GM18520 (cell line): ENCODE measurements around the gene ARVCF.

Experiments used
- ATAC-seq: cut with Tn5 transposase; IDR thresholded peaks from one replicate; pipeline ENCODE4 v1.9.1; 2021; ENCODE audit not compliant: unreplicated experiment

Gene ARVCF, protein sequence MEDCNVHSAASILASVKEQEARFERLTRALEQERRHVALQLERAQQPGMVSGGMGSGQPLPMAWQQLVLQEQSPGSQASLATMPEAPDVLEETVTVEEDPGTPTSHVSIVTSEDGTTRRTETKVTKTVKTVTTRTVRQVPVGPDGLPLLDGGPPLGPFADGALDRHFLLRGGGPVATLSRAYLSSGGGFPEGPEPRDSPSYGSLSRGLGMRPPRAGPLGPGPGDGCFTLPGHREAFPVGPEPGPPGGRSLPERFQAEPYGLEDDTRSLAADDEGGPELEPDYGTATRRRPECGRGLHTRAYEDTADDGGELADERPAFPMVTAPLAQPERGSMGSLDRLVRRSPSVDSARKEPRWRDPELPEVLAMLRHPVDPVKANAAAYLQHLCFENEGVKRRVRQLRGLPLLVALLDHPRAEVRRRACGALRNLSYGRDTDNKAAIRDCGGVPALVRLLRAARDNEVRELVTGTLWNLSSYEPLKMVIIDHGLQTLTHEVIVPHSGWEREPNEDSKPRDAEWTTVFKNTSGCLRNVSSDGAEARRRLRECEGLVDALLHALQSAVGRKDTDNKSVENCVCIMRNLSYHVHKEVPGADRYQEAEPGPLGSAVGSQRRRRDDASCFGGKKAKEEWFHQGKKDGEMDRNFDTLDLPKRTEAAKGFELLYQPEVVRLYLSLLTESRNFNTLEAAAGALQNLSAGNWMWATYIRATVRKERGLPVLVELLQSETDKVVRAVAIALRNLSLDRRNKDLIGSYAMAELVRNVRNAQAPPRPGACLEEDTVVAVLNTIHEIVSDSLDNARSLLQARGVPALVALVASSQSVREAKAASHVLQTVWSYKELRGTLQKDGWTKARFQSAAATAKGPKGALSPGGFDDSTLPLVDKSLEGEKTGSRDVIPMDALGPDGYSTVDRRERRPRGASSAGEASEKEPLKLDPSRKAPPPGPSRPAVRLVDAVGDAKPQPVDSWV

DNA sequence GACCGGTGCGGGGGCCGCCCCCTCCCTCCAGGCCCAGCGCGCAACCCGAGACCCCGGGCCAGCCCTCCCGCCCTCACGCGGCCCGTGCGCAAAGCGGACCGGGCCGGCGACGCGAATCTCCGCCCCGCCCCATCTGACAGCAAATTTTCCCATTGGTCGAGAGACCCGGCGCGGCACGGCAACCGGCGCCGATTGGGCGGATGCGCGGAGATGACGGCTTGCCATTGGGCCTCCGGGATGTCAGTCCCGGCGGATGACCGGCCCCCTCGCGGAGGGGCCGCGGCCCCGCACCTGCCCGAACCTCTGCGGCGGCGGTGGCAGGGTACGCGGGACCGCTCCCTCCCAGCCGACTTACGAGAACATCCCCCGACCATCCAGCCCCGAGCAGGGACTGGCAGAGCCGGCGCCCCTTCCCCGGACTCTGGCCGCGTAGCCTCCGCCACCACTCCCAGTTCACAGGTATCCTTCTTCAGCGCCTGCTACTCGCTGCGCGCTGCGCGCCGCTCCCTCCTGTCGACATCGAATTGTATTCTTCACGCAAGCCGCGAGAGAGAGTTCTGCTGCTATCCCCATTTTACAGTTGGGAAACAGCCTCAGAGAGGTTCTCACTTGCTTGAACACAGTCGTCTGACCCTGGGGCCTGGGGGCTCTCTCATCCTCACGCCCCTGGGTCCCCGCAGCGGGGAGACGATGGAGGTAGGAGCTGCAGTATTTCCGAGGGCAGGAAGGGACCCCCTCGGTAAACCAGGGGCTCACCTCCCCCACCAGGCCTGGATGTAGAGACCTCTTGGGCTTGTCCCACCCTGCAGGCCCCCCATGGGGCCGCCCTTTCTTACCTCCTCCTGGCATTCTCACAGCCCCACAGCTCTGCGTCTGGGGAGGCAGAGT is at the start of gene ARVCF:
Gene ARVCF (minus strand): TSS at position 90 of the 888 bp plus-strand sequence. CDS start 26,029 bp downstream, outside the sequence.
- ATAC-seq: peak; percentile 48

DNA sequence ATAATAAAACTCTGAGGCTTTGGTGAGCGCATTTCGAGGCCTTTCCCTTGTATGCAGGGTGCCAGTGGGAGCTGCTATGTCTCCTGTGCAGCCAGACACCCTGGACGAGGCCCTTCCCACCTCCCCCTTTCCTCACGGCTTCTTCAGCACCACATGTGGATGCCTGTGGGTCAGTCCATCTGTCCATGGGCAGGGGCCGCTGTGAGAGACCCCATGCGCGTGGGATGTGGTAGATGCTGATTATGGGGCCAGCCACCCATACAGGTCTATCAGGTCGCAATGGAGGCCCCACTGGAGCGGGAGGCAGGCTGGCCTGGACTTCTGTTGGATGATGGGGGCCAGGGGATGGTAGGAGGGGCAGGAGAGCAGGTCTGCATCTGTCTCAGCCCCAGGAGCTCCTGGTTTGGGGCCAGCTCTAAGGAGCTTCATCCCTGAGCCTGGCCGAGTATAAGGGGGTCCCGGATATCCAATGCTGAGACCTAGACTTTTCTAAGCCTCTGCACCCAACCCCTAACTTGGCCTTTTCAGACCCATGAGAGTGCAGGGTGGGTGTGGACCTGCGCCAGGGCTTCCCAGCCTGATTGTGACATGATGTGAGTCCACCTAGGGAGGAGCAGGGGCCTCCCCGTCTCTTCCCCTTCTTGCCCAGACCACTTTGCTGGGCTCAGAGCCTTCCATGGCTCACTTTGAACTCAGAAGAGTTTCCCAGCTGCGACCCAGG is 49.4 kb upstream of the ARVCF start:
- no peak for ATAC-seq

DNA sequence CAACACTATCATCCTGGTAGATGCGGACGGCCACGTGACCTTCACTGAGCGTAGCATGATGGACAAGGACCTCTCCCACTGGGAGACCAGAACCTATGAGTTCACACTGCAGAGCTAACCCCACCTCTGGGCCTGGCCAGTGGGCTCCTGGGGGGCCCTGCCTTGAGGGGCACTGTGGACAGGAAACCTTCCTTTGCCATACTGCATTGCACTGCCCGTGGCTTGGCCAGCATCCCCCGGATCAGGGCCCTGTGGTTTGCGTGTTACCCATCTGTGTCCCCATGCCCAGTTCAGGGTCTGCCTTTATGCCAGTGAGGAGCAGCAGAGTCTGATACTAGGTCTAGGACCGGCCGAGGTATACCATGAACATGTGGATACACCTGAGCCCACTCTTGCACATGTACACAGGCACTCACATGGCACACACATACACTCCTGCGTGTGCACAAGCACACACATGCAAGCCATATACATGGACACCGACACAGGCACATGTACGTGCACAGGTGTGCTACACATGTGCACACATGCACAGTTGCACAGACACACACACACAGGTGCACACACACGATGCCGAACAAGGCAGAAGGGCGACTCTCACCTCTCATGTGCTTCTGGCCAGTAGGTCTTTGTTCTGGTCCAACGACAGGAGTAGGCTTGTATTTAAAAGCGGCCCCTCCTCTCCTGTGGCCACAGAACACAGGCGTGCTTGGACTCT is 48.1 kb upstream of the ARVCF start:
- ATAC-seq: no peak

DNA sequence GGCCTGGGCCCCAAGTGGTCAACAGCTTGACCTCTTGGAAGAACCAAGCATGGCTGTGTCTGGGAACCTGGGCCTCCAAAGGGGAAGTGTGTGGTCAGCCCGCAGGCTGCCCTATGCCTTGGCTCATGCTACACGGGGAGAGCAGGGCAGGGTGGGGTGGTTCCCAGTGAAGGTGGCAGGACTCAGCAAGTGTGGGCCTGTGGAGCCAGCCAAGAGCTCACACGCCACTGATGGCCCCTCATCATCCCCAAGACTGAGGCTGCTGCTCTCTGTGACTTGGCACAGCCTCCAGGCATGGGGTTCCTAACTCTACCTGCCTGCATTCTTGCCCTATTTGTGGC is 47.5 kb upstream of the ARVCF start:
- no peak for ATAC-seq

DNA sequence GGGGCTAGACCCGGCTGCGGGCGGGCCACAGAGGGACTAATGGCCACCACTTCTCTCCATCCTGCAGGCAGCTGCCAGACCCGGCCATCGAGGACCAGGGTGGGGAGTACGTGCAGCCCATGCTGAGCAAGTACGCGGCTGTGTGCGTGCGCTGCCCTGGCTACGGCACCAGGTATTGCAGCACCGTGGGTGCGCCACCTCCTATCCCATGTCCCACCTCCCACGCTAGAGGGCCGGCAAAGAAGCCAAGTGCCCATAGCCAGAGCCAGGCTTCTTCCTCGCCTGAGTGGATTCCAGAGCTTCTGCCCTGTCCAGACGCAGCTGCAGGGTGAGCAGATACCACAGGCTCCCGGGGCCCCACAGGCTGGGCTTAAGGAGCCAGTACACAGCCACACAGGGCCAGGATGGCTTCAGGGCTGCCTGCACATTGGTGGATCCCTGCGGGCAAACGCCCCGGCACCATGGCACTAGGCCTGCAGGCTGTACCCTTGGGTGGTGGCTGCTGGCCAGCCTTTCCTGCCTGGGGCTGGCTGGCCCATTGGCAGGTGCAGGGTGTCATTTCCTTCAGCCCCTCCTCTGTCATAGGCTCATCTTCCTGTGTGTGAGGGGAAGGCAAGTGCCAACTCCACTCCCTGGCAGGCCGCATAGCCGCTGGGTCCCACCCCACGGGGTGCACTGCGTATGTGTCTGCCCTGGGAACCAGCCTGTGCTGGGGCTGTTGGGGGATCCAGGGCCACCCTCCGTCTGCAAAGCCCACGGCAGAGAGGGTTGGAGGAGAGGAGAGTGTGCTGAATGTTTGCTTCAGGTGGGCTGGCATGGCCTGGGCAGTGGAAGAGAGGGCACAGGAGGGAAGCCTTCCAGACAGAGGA is 46.9 kb upstream of the ARVCF start:
- ATAC-seq: no peak

DNA sequence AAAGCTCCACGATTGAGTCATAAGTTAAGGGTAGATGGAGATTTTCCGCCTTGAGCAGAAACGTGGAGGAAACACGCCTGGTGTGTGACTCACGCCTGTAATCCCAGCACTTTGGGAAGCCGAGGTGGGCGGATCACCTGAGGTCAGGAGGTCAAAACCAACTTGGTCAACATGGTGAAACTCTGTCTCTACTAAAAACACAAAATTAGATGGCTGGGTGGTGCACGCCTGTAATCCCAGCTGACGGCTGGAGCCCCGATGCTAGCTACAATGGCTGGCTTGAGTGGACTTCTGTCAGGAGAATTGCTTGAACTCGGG is 46.1 kb upstream of the ARVCF start:
- ATAC-seq: no peak

DNA sequence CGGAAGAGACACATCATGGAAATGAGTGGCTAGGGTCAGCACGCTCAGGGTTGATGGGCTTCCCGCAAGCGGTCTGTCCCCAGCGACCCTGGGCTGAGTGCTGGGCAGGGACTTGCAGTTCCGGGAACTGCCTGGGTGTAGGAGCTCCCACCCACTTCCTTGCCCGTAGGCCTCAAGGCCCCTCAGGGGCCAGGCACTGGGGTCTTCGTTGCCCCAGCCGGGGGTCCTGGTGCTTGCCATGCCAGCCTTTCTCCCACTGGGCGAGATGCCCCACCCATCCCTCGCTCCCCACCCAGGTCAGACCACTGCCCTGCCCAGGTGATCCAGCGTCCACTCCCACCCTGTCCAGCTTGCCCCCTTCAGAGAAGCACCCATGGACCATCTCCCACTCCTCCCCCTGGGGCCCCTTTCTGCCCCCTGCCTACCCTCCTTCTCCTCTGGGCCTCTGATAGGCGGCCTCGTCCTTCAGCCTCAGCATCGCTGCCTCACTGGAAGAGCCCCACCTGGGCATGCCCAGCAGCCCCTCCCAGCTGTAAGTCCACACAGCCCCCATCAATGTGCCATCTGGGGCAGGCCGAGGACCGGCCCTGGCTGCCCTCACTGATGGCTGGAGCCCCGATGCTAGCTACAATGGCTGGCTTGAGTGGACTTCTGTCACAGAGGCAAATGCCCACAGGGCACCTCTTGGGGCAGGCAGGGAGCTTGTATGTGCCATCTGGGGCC is 45.6 kb upstream of the ARVCF start:
- no peak for ATAC-seq

DNA sequence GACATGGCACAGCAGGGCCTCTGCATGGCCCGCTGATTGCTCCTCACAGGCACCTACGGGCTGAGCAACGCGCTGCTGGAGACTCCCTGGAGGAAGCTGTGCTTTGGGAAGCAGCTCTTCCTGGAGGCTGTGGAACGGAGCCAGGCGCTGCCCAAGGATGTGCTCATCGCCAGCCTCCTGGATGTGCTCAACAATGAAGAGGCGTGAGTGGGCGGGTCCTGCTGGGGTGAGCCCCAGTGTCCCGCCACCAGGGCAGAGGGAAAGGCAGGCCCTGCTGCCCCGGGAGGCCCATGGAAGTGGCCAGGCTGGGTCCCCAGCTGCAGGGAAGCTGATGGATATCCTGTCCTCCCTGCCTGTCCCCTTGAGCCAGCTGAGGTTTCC is 44.8 kb upstream of the ARVCF start:
- no peak for ATAC-seq

DNA sequence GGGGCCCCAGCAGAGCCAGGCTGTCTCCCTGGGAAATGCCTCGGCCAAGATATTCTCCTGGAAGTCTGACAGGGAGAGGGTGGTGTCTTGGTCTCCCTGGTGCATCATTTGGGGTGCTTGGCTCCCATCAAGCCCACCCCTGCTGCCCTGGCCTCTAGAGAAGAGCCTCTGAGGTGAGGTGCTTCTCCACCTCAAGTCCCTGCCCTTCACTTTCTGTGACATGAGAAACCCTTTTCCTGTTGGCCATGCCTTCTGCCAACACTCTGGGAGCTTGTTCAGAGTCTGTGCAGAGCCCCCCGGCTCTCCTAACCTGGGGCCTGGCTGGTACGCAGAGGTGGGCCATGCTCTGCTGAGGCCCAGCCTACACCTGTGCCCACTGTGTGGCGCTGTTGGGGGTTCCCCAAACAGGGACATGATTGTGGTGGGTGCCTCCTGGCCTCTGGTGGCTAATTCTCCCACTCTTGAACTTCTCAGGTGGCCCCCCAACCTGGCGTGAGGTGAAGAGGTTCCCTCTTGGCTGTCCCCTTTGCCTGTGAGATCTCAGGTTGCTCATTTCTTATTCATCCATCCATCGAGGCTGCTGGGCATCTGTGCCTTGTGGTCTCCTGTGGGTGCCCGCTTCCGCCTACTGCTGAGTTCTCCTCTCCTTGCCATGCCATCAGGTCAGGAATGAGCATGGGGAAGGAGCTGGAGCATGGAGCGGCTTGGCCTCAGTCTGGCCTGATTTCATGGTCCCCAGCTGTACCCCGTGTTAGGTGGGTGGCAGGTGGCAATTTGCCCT is 44.3 kb upstream of the ARVCF start:
- ATAC-seq: no peak

DNA sequence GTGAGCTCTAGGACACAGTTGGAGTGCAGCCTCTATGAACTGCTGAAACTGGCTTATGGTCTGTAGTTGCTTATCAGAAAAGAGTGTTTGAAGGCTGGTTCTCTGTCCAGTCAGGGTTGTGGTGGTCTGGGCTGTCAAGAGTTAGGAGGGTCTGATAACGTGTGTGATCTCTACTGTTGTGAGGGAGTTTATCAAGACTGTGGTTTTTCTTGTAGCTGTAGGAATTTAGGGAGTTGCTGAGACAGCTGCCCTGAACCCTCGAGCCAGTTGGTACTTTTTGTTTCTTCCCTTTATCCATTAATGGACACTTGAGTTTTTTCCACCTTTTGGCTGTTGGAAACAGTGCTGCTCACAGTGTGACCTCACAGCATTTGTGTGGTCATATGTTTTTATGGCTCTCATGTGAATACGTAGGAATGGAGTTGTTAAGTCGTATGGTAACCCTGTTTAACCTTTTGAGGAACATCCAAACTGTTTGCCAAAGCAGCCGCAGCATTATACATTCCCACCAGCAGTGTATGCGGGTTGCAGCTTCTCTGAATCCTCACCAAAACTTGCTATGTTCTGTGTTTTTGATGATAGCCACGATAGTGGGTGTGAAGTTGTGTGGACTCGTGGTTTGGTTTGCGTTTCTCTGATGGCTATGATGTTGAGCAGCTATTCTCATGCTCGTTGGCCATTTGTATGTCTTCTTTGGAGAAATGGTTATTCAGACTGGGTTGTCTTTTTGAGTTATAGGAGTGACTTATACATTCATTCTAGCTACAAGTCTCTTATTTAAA is 42.6 kb upstream of the ARVCF start:
- no peak for ATAC-seq

DNA sequence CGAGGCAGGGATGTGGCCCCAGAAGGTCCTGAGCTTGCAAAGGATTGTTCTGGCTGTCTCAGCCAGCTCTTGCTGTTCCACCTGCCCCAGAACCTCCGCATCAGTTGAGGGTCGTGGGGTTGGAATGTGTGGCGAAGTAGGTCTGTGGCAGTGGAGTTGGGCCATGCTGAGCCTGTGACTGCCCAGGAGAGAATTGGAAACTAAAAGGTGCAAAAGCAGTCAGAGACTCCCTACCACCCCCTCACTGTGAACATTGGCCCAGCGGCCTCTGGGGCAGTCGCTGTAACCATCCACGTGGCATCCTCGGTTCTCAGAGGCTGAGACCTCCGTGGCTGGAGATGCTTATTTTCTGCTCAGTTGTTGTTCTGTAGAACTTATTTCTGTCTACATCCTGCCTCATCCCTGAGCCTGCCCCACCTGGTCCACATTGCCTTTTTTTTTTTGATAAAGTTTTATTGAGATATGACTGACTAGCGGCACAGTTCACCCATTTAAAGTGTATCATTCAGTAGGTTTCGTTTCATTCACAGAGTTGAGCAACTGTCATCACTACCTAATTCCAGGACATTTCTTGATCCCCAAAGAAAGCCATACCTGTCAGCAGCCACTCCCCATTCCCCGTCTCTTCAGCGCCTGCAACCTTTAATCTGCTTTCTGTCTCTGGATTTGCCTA is 41.1 kb upstream of the ARVCF start:
- no peak for ATAC-seq

DNA sequence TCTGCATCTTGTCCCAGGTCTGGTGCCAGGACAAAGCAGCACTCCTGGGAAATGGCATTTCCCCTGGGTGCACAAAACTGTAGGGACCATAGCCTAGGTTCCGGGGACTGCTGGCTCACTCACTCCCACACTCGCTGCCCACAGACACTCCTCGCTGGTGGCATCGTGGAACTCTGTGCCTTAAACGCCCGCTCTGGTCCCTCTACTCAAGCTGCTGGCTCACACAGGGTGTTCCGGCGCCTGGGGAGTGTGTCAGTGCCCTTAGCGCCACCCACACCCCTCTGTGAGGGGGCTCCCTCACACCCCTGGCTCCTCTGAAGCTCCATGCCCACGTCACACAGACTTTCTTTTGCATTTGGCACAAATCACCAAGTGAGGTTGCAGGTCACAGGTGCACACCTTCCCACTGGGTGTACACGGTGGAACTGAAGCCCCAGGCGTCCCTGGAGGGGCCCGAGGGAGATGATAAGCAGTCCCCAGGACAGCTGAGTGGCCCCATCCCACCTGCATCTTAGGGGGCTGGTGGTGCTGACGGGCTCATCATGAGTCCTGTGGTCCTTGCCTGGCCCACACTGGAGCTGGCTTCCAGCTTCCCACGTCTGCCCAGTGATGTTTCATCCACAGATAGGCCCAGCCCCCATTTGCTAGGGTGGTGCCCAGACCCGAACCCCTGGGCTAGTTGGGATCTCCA is 40.2 kb upstream of the ARVCF start:
- no peak for ATAC-seq

DNA sequence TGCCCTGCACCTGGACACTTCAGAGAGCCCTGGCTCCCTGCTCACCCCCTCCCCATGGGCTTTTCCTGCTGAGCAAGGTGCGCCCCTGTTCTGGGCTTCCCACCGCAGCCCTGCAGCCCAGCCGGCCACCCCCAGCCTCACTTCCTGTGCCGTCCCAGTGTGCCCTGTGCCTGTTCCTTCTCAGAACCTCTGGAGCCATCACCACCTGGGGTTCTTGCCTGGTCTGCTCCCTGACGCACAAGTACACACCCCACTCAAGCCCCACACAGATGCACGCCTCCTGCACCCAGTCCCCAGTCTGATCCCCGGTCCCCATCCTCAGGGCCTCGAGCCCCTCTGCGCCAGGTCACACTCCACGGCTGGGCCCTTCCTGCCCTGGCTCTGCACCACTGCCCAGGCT is 39.5 kb upstream of the ARVCF start:
- ATAC-seq: no peak

DNA sequence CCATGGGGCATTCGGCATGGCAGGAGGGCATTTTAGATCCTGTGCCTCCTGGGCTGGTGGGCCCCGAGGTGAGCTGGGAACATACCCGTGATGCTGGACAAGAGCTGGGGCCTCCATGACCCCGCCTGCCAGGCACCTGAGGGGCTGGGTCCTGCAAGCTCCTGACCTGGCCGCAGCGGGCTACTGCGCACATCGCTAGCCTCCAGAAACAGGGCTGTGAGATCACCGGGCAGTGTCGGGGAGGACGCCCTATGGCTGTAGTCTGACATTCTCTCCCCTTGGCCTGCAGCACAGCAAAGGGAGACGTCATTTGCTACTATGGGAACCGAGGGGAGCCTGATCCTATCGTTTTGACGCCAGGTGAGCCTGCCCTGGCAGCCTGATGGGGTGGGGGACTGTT is 39.0 kb upstream of the ARVCF start:
- no peak for ATAC-seq

DNA sequence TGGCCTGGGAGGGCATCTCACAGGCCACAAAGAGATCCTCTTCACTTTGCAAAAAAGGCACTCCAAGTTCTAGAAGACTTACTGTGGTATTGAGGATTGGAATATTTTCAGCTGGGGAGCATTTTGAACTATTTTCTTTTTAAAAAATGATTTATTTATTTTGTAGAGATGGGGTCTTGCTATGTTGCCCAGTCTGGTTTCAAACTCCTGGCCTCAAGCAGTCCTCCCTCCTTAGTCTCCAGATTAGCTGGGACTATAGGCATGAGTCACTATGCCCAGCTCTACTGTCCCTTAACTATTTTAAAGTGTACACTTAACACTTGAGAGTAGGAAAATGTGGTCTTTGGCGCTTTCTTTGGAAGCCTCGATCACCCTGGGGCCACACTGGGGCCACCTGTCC is 38.5 kb upstream of the ARVCF start:
- no peak for ATAC-seq

DNA sequence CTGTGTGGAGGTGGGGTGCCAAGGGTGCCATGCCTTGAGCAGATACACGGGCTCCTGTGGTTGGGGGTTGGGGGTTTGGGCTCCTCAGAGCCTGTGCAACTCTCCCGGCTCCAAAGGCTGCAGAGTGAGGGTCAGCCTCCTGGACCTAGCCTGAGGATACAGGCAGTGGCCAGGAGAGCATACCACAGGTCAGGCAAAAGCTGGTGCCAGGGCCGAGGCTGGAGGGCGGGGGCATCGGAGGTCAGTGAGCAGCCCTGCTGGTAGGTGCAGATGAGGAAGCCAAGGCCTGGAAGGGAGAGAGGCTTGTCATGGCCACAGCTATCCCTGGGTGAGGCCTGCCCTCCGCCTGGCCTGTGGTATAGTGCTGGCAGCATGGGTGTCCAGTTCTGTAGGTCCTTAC is 37.9 kb upstream of the ARVCF start:
- no peak for ATAC-seq
